NT2/D1 (cell line): ENCODE measurements around the gene GSDMA.

Experiments used
- SUZ12 ChIP-seq: IDR thresholded peaks from 2 replicates; pipeline ENCODE4 v1.6.1; 2011; ENCODE audit not compliant: insufficient read length, insufficient read depth; ENCODE audit errors: extremely low read depth
- YY1 ChIP-seq: IDR thresholded peaks from 2 replicates; pipeline ENCODE4 v1.6.1; 2011; ENCODE audit not compliant: insufficient read length, insufficient read depth
- ZNF274 ChIP-seq: IDR thresholded peaks from 2 replicates; pipeline ENCODE4 v1.6.1; 2011; ENCODE audit warnings: mild to moderate bottlenecking, low read depth, low read length

DNA sequence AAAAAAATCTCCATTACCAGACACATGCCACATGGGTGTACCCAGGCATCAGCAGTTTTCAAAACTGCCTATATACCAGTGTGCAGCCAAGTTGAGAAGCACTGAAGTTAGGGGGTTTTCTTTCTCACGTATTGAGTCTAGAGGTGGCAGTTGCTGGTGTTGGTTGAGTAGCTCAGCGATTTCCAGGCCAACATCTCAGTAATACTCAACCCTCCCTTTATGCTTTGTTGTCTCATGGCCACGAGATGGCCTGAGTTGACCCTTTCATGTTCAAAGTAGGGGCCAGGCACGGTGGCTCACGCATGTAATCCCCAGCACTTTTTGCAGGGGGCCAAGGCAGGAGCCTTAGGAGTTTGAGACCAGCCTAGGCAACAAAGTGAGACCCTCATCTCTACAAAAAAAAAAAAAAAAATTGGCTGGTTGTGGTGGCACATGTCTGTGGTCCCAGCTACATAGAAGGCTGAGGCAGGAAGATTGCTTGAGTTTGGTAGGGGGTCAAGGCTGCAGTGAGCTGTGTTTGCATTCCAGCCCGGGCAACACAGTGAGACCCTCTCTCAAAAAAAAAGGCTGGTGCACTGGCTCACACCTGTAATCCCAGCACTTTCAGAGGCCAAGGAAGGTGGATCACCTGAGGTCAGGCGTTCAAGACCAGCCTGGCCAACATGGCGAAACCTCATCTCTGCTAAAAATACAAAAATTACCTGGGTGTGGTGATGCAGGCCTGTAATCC is 24.5 kb upstream of the GSDMA start:
- TF ChIP-seq SUZ12 (no peak), YY1 (no peak), ZNF274 (no peak)
